ENCODE data around the gene CDC40. TPM values are rescaled to one million over a fixed set of nuclear protein-coding genes. Genes with fewer than 3 reads are reported as not detected.

Gene CDC40
- total RNA-seq, 1 donor from 2014 or later: 21.5 TPM

GRCh38 chr6:110201151-110201884, 21.1 kb downstream of the CDC40 start:
- no peaks in the 10 kb centered on the region for H3K27me3 Mint-ChIP-seq
- H3K27ac Mint-ChIP-seq: no peak overlapping the region
- no peak for DNase-seq (ENCODE audit: low spot score, unreplicated experiment)
- peaks cover 3% of the 10 kb centered on the region for H3K36me3 Mint-ChIP-seq (ENCODE audit: insufficient read depth)
- peaks cover 10% of the 10 kb centered on the region for H3K4me1 Mint-ChIP-seq (ENCODE audit: low read depth)
- TF ChIP-seq CTCF (IDR thresholded peaks at IDR 0.05; ENCODE audit: unreplicated experiment): no peak
- H3K4me3 Mint-ChIP-seq (ENCODE audit: low read depth): no peak overlapping the region
- H3K9me3 Mint-ChIP-seq (ENCODE audit: low read depth): no peaks in the 10 kb centered on the region

GRCh38 chr6:110207652-110208051, 27.4 kb downstream of the CDC40 start:
- H3K9me3 Mint-ChIP-seq (ENCODE audit: low read depth): no peaks in the 10 kb centered on the region
- H3K36me3 Mint-ChIP-seq (ENCODE audit: insufficient read depth): peaks cover 13% of the 10 kb centered on the region
- no peak overlapping the region for H3K27ac Mint-ChIP-seq
- DNase-seq (ENCODE audit: low spot score, unreplicated experiment): no peak
- no peaks in the 10 kb centered on the region for H3K4me1 Mint-ChIP-seq (ENCODE audit: low read depth)
- no peak overlapping the region for H3K4me3 Mint-ChIP-seq (ENCODE audit: low read depth)
- H3K27me3 Mint-ChIP-seq: no peaks in the 10 kb centered on the region
- no peak for TF ChIP-seq CTCF (IDR thresholded peaks at IDR 0.05; ENCODE audit: unreplicated experiment)

GRCh38 chr6:110211753-110212152, 31.5 kb downstream of the CDC40 start:
- Mint-ChIP-seq H3K9me3 (ENCODE audit: low read depth) (no peaks in the 10 kb centered on the region), H3K4me1 (ENCODE audit: low read depth) (no peaks in the 10 kb centered on the region), H3K27ac (no peak overlapping the region), H3K27me3 (no peaks in the 10 kb centered on the region), H3K4me3 (ENCODE audit: low read depth) (no peak overlapping the region), H3K36me3 (ENCODE audit: insufficient read depth) (peaks cover 26% of the 10 kb centered on the region)
- TF ChIP-seq CTCF (IDR thresholded peaks at IDR 0.05; ENCODE audit: unreplicated experiment): no peak
- DNase-seq (ENCODE audit: low spot score, unreplicated experiment): no peak

- Mint-ChIP-seq H3K4me3 (ENCODE audit: low read depth) (no peak overlapping the region), H3K27me3 (no peaks in the 10 kb centered on the region), H3K9me3 (ENCODE audit: low read depth) (no peaks in the 10 kb centered on the region), H3K27ac (no peak overlapping the region), H3K36me3 (ENCODE audit: insufficient read depth) (peaks cover 24% of the 10 kb centered on the region), H3K4me1 (ENCODE audit: low read depth) (no peaks in the 10 kb centered on the region)
- DNase-seq (ENCODE audit: low spot score, unreplicated experiment): no peak
- no peak for TF ChIP-seq CTCF (IDR thresholded peaks at IDR 0.05; ENCODE audit: unreplicated experiment)
Observed at GRCh38 chr6:110214338-110214737, 34.1 kb downstream of the CDC40 start.

- no peaks in the 10 kb centered on the region for H3K9me3 Mint-ChIP-seq (ENCODE audit: low read depth)
- H3K4me1 Mint-ChIP-seq (ENCODE audit: low read depth): no peaks in the 10 kb centered on the region
- H3K4me3 Mint-ChIP-seq (ENCODE audit: low read depth): no peak overlapping the region
- H3K27ac Mint-ChIP-seq: no peak overlapping the region
- peaks cover 31% of the 10 kb centered on the region for H3K36me3 Mint-ChIP-seq (ENCODE audit: insufficient read depth)
- TF ChIP-seq CTCF (IDR thresholded peaks at IDR 0.05; ENCODE audit: unreplicated experiment): no peak
- DNase-seq (ENCODE audit: low spot score, unreplicated experiment): no peak
- H3K27me3 Mint-ChIP-seq: no peaks in the 10 kb centered on the region
Observed at GRCh38 chr6:110216140-110216539, 35.9 kb downstream of the CDC40 start.
